OCI-LY3 (cell line): ENCODE data around the gene CNTN1.

ENCODE experiments used
- EZH2phosphoT487 ChIP-seq: fragments of 200-600 bp; shearing (Covaris generic); IDR thresholded peaks from 2 replicates; pipeline ENCODE4 v1.6.1; 2018; ENCODE audit warnings: antibody characterized with exemption, mixed run types, low read depth
- TF ChIP-seq, protein P1 (sequence below): fragments of 200-600, 300-600 bp; sonication (generic); IDR thresholded peaks from 2 replicates; pipeline ENCODE4 v1.5.1; 2014; ENCODE audit warnings: antibody characterized with exemption, low read length, low read depth

GRCh38 chr12:40971911-40972310, 279.7 kb downstream of the CNTN1 start:
- TF ChIP-seq, protein P1, sequence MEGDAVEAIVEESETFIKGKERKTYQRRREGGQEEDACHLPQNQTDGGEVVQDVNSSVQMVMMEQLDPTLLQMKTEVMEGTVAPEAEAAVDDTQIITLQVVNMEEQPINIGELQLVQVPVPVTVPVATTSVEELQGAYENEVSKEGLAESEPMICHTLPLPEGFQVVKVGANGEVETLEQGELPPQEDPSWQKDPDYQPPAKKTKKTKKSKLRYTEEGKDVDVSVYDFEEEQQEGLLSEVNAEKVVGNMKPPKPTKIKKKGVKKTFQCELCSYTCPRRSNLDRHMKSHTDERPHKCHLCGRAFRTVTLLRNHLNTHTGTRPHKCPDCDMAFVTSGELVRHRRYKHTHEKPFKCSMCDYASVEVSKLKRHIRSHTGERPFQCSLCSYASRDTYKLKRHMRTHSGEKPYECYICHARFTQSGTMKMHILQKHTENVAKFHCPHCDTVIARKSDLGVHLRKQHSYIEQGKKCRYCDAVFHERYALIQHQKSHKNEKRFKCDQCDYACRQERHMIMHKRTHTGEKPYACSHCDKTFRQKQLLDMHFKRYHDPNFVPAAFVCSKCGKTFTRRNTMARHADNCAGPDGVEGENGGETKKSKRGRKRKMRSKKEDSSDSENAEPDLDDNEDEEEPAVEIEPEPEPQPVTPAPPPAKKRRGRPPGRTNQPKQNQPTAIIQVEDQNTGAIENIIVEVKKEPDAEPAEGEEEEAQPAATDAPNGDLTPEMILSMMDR, result no peak
- no peak for TF ChIP-seq EZH2phosphoT487
